Smooth muscle cell (in vitro differentiated cells): ENCODE measurements around the gene SENP8. TPM values are rescaled to one million over a fixed set of nuclear protein-coding genes. Genes with fewer than 3 reads are reported as not detected.

ENCODE experiments used
- DNase-seq: peaks from one replicate; lab custom pipeline; 2025; ENCODE audit not compliant: unreplicated experiment; lab: John Stamatoyannopoulos, UW
- H2AFZ ChIP-seq: fragments of 200-600 bp; sonication (generic); 2 replicates; pipeline ENCODE4 v1.6.0; 2016; ENCODE audit warnings: antibody characterized with exemption, low read depth, mild to moderate bottlenecking
- H3F3A ChIP-seq: fragments of 200-600 bp; sonication (generic); 2 replicates; pipeline ENCODE4 v1.6.0; 2017; ENCODE audit warnings: antibody characterized with exemption, low read depth
- H3K27ac ChIP-seq: fragments of 200-600 bp; sonication (generic); 2 replicates; pipeline ENCODE4 v1.5.1; 2016; ENCODE audit warnings: low read depth, mild to moderate bottlenecking
- H3K27me3 ChIP-seq: fragments of 200-600 bp; sonication (generic); 2 replicates; pipeline ENCODE4 v1.6.1; 2016; ENCODE audit warnings: low read depth, mild to moderate bottlenecking
- H3K36me3 ChIP-seq: fragments of 200-600 bp; sonication (generic); 2 replicates; pipeline ENCODE4 v1.5.1; 2016; ENCODE audit warnings: low read depth
- H3K4me1 ChIP-seq: fragments of 200-600 bp; sonication (generic); 2 replicates; pipeline ENCODE4 v1.5.1; 2016; ENCODE audit warnings: low read depth
- H3K4me2 ChIP-seq: fragments of 200-600 bp; sonication (generic); 2 replicates; pipeline ENCODE4 v1.6.0; 2016; ENCODE audit warnings: mild to moderate bottlenecking
- H3K4me3 ChIP-seq: fragments of 200-600 bp; sonication (generic); 2 replicates; pipeline ENCODE4 v1.5.1; 2016; ENCODE audit warnings: mild to moderate bottlenecking
- H3K79me2 ChIP-seq: fragments of 200-600 bp; sonication (generic); 2 replicates; pipeline ENCODE4 v1.6.0; 2016; ENCODE audit warnings: low read depth, mild to moderate bottlenecking
- H3K9ac ChIP-seq: fragments of 200-600 bp; sonication (generic); 2 replicates; pipeline ENCODE4 v1.6.0; 2016; ENCODE audit warnings: low read depth
- H3K9me3 ChIP-seq: fragments of 200-600 bp; sonication (generic); replicated peaks from 2 replicates; pipeline ENCODE4 v1.5.1; 2016; ENCODE audit warnings: low read depth
- H4K20me1 ChIP-seq: fragments of 200-600 bp; sonication (generic); 2 replicates; pipeline ENCODE4 v1.6.0; 2016; ENCODE audit warnings: low read depth
- WGBS: methylation state at CpG from one replicate; pipeline ENCODE4 v1.1.7; 2016; ENCODE audit warnings: low lambda C conversion rate; 5-methylcytosine and 5-hydroxymethylcytosine counted together
- polyA plus RNA-seq: library from polyadenylated mRNA; unstranded; fragments of >200 nt; fragmentation: Nextera tagmentation; extraction: Ambion mirVana; gene quantifications from 2 replicates; pipeline ENCODE4 v1.2.1, GENCODE V29; 2016
- total RNA-seq: library from RNA; depleted of rRNA; stranded (reverse); fragments of >200 nt; gene quantifications from 2 replicates; pipeline ENCODE4 v1.2.3, GENCODE V29; 2014
- TF ChIP-seq, protein P1 (sequence below): fragments of 200-600 bp; sonication (generic); IDR thresholded peaks from 2 replicates; pipeline ENCODE4 v1.5.1; 2017; ENCODE audit warnings: borderline replicate concordance, mild to moderate bottlenecking, antibody characterized with exemption; ENCODE audit not compliant: insufficient read depth, poor library complexity, severe bottlenecking

The SENP8 gene
- total and polyA plus RNA-seq, 2 experiments from 2014 or later, result 2.3 to 4.0 TPM

DNA sequence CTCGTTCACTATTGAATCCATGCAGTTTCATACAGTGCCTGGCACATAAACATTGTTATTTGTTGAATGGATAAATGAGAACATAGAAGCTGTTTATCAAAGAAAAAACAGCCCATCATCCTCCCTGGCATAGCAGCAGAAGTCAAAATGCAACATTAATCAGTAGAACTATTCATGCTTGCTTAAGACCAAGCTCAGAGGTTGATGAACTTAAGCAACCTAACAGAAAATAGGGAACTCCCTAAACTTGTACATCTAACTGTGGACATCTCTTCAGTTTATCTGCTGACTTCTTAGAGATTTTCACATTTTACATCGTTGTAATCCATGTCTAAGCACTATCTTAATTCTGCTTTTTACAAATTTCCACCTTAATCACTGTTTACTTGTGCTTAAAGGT lies 29.2 kb downstream of the SENP8 start:
- H3K4me1 ChIP-seq, result no peaks in the 10 kb centered on the region
- TF ChIP-seq, protein P1, sequence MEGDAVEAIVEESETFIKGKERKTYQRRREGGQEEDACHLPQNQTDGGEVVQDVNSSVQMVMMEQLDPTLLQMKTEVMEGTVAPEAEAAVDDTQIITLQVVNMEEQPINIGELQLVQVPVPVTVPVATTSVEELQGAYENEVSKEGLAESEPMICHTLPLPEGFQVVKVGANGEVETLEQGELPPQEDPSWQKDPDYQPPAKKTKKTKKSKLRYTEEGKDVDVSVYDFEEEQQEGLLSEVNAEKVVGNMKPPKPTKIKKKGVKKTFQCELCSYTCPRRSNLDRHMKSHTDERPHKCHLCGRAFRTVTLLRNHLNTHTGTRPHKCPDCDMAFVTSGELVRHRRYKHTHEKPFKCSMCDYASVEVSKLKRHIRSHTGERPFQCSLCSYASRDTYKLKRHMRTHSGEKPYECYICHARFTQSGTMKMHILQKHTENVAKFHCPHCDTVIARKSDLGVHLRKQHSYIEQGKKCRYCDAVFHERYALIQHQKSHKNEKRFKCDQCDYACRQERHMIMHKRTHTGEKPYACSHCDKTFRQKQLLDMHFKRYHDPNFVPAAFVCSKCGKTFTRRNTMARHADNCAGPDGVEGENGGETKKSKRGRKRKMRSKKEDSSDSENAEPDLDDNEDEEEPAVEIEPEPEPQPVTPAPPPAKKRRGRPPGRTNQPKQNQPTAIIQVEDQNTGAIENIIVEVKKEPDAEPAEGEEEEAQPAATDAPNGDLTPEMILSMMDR, result no peak
- 77% methylated on average over 2 of the region's 2 CpGs for WGBS
- H4K20me1 ChIP-seq, result no peaks in the 10 kb centered on the region
- no peaks in the 10 kb centered on the region for H3K9me3 ChIP-seq
- H3K27me3 ChIP-seq, result no peaks in the 10 kb centered on the region
- H3K36me3 ChIP-seq, result no peaks in the 10 kb centered on the region
- H3F3A ChIP-seq, result no peaks in the 10 kb centered on the region
- H2AFZ ChIP-seq, result no peak overlapping the region
- no peak overlapping the region for H3K4me2 ChIP-seq
- no peak overlapping the region for H3K9ac ChIP-seq
- no peak overlapping the region for H3K27ac ChIP-seq
- no peak for DNase-seq
- no peaks in the 10 kb centered on the region for H3K79me2 ChIP-seq
- no peak overlapping the region for H3K4me3 ChIP-seq

- Histone ChIP-seq H3F3A (no peaks in the 10 kb centered on the region), H2AFZ (no peak overlapping the region), H3K4me1 (no peaks in the 10 kb centered on the region), H3K4me3 (no peak overlapping the region), H3K9ac (no peak overlapping the region), H3K36me3 (no peaks in the 10 kb centered on the region), H3K27me3 (no peaks in the 10 kb centered on the region), H3K4me2 (no peak overlapping the region), H3K79me2 (no peaks in the 10 kb centered on the region), H4K20me1 (no peaks in the 10 kb centered on the region), H3K27ac (no peak overlapping the region), H3K9me3 (no peaks in the 10 kb centered on the region)
- WGBS, result 84% methylated on average over 5 of the region's 5 CpGs
- TF ChIP-seq, protein P1, result no peak
- DNase-seq, result no peak
These were observed 35.2 kb downstream of the SENP8 start for GRCh38 chr15:72153269-72154000.

- no peaks in the 10 kb centered on the region for H3K36me3 ChIP-seq
- H3K27ac ChIP-seq, result no peak overlapping the region
- WGBS, result 92% methylated on average over 7 of the region's 7 CpGs
- H3K4me2 ChIP-seq, result no peak overlapping the region
- no peaks in the 10 kb centered on the region for H3K4me1 ChIP-seq
- H3K4me3 ChIP-seq, result no peak overlapping the region
- no peaks in the 10 kb centered on the region for H3K27me3 ChIP-seq
- no peaks in the 10 kb centered on the region for H3K9me3 ChIP-seq
- H3K79me2 ChIP-seq, result no peaks in the 10 kb centered on the region
- H3K9ac ChIP-seq, result no peak overlapping the region
- TF ChIP-seq, protein P1, result no peak
- no peaks in the 10 kb centered on the region for H4K20me1 ChIP-seq
- H3F3A ChIP-seq, result no peaks in the 10 kb centered on the region
- H2AFZ ChIP-seq, result no peak overlapping the region
- no peak for DNase-seq
These were observed 36.1 kb downstream of the SENP8 start for GRCh38 chr15:72154316-72154715.
